ENCODE results near the gene VPS16.

DNA sequence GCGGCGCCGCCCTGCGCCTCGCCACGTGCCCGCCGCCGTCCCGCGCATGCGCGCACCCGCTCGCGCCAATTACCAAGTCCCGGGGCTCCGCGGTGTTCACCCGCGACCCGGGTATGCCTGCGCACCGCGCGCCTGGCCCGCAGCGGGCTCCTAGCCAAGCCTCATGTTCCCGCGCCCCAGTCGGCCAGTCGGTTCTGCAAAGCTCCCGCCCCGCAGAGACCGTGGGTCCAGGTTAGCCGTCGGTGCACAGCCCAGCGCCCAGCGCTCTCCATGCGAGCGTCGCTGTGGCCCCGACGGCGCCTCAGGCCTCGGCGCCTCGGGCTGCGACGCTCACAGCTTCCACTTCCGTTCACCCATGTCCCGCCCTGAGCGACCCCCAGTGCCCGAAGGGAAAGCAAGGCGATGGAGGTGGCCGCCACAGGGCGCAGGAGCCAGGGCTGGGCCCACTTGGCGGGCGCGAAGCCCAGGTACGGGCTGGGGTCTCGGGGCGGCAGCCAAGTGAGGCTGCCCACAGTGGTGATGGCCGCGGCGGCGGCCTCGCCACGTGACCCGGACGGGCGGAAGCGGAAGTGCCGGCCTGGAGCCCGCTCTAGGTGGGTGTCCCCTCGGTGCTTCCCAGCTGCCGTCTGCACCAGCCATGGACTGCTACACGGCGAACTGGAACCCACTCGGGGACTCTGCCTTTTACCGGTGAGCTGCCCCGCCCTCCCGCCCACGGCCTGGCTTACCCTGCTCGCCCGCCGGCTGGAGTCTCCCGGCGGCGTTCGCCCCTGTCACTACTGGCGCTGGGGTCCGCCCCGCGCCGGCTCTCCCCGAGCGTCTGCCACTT, at the start of gene VPS16, which contains the start of gene PCED1A:
- TF ChIP-seq, protein P1, sequence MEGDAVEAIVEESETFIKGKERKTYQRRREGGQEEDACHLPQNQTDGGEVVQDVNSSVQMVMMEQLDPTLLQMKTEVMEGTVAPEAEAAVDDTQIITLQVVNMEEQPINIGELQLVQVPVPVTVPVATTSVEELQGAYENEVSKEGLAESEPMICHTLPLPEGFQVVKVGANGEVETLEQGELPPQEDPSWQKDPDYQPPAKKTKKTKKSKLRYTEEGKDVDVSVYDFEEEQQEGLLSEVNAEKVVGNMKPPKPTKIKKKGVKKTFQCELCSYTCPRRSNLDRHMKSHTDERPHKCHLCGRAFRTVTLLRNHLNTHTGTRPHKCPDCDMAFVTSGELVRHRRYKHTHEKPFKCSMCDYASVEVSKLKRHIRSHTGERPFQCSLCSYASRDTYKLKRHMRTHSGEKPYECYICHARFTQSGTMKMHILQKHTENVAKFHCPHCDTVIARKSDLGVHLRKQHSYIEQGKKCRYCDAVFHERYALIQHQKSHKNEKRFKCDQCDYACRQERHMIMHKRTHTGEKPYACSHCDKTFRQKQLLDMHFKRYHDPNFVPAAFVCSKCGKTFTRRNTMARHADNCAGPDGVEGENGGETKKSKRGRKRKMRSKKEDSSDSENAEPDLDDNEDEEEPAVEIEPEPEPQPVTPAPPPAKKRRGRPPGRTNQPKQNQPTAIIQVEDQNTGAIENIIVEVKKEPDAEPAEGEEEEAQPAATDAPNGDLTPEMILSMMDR (conservative IDR thresholded peaks at IDR 0.05; ENCODE audit: low read length): no peak
- TF ChIP-seq EZH2phosphoT487 (IDR thresholded peaks at IDR 0.05; ENCODE audit: borderline replicate concordance, low read depth, low read length): no peak
